K562 (cell line): ENCODE results near the gene ZNF687. TPM values are rescaled to one million over a fixed set of nuclear protein-coding genes. Genes with fewer than 3 reads are reported as not detected.

Source experiments
- CBX2 ChIP-seq: fragments of 200-600 bp; sonication (generic); IDR thresholded peaks from one replicate; pipeline ENCODE4 v1.6.1; 2012; ENCODE audit warnings: mild to moderate bottlenecking, low read length, inconsistent platforms; ENCODE audit not compliant: insufficient read depth, poor library complexity, severe bottlenecking
- polyA plus RNA-seq, 8 experiments: library from polyadenylated mRNA; depleted of rRNA in 4 of 8; stranded (reverse) in 5 of 8; unstranded in 3 of 8; fragments of >200 nt; fragmentation: Nextera tagmentation in 2 of 8; fragmentation: Illumina TruSeq in 1 of 8; extraction: Ambion mirVana in 2 of 8; extraction: Trizol in 1 of 8; gene quantifications; 2 replicates each; pipeline versions ENCODE4 v1.2.1 to v1.2.3, GENCODE V29; 2011 to 2014; ENCODE audit warnings: inconsistent platforms in 1 of 8, missing spikeins in 1 of 8
- total RNA-seq, 7 experiments: library from RNA; depleted of rRNA in 6 of 7; stranded (reverse); fragments of >200 nt in 6 of 7; fragmentation: Illumina TruSeq in 2 of 7; extraction: Trizol in 2 of 7; gene quantifications; 2 replicates each; pipeline versions ENCODE4 v1.2.1 to v1.2.3, GENCODE V29; 2011 to 2021; ENCODE audit warnings: low replicate concordance in 1 of 7
- TF ChIP-seq, protein P1 (sequence below): fragments of 450-650 bp; IDR thresholded peaks from 2 replicates; pipeline ENCODE4 v1.6.1; 2017; ENCODE audit warnings: antibody characterized with exemption
- TF ChIP-seq, protein P2 (sequence below): sonication (generic); formaldehyde crosslinking; IDR thresholded peaks from 2 replicates; pipeline ENCODE4 v1.8.0; 2023; ENCODE audit warnings: mild to moderate bottlenecking, missing genetic modification reagents
- TF ChIP-seq, protein P3 (sequence below): fragments of 450-650 bp; IDR thresholded peaks from 2 replicates; pipeline ENCODE4 v1.6.1; 2016; ENCODE audit warnings: low read depth
- TF ChIP-seq, protein P4 (sequence below): fragments of 200-800 bp; sonication (Bioruptor generic); IDR thresholded peaks from 2 replicates; pipeline ENCODE4 v1.6.1; 2017; ENCODE audit warnings: missing genetic modification characterization, missing compliant biosample characterization
- TF ChIP-seq, protein P5 (sequence below): fragments of 250-450 bp; sonication (Bioruptor Pico); IDR thresholded peaks from 2 replicates; pipeline ENCODE4 v1.8.0; 2022; ENCODE audit warnings: inconsistent platforms, mild to moderate bottlenecking, moderate library complexity, borderline replicate concordance

The ZNF687 gene
- total and polyA plus RNA-seq, 9 of the 15 experiments (the other 6 are each of a cell fraction or from before 2014, with no cell fraction given) = 0.13 to 26.4 (median 10.6) TPM

DNA sequence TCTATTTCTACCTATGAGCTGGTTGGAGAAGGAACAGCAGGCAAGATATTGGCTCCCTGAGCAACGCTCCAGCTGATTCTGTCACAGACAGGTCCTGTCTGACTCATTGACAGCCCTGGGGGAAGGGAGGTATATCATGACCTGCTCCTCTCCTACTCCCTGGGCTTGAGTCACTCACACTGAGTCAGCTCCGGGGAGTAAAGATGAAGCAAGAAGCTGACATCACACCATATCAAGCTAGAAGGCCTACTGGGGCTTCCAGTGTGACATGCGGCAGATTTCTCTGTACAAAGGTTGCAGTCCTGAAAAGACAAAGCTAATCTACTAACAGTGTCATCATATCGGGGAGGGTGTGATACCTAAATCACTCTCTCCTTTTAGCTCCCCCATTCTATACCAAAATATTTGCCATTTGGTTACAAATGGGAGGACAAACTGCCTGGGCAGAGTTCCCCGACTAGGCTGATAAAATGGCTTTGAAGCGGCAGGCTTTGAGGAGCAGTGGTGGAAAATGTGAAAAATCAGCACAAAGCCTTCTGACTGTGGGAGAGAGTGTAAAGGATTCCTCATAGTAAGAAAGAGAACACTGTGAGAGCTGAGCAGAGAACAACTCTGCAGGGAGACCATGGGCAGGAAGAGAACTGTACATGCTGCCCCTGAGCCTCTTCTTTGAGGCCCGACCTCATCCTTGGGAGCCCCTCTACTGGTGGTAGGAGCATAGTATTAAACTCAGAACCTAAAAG lies 29.7 kb downstream of the ZNF687 start (continued):
- TF ChIP-seq, protein P1, sequence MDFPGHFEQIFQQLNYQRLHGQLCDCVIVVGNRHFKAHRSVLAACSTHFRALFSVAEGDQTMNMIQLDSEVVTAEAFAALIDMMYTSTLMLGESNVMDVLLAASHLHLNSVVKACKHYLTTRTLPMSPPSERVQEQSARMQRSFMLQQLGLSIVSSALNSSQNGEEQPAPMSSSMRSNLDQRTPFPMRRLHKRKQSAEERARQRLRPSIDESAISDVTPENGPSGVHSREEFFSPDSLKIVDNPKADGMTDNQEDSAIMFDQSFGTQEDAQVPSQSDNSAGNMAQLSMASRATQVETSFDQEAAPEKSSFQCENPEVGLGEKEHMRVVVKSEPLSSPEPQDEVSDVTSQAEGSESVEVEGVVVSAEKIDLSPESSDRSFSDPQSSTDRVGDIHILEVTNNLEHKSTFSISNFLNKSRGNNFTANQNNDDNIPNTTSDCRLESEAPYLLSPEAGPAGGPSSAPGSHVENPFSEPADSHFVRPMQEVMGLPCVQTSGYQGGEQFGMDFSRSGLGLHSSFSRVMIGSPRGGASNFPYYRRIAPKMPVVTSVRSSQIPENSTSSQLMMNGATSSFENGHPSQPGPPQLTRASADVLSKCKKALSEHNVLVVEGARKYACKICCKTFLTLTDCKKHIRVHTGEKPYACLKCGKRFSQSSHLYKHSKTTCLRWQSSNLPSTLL = no peak
- TF ChIP-seq, protein P2, sequence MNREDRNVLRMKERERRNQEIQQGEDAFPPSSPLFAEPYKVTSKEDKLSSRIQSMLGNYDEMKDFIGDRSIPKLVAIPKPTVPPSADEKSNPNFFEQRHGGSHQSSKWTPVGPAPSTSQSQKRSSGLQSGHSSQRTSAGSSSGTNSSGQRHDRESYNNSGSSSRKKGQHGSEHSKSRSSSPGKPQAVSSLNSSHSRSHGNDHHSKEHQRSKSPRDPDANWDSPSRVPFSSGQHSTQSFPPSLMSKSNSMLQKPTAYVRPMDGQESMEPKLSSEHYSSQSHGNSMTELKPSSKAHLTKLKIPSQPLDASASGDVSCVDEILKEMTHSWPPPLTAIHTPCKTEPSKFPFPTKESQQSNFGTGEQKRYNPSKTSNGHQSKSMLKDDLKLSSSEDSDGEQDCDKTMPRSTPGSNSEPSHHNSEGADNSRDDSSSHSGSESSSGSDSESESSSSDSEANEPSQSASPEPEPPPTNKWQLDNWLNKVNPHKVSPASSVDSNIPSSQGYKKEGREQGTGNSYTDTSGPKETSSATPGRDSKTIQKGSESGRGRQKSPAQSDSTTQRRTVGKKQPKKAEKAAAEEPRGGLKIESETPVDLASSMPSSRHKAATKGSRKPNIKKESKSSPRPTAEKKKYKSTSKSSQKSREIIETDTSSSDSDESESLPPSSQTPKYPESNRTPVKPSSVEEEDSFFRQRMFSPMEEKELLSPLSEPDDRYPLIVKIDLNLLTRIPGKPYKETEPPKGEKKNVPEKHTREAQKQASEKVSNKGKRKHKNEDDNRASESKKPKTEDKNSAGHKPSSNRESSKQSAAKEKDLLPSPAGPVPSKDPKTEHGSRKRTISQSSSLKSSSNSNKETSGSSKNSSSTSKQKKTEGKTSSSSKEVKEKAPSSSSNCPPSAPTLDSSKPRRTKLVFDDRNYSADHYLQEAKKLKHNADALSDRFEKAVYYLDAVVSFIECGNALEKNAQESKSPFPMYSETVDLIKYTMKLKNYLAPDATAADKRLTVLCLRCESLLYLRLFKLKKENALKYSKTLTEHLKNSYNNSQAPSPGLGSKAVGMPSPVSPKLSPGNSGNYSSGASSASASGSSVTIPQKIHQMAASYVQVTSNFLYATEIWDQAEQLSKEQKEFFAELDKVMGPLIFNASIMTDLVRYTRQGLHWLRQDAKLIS = no peak
- TF ChIP-seq, protein P3, sequence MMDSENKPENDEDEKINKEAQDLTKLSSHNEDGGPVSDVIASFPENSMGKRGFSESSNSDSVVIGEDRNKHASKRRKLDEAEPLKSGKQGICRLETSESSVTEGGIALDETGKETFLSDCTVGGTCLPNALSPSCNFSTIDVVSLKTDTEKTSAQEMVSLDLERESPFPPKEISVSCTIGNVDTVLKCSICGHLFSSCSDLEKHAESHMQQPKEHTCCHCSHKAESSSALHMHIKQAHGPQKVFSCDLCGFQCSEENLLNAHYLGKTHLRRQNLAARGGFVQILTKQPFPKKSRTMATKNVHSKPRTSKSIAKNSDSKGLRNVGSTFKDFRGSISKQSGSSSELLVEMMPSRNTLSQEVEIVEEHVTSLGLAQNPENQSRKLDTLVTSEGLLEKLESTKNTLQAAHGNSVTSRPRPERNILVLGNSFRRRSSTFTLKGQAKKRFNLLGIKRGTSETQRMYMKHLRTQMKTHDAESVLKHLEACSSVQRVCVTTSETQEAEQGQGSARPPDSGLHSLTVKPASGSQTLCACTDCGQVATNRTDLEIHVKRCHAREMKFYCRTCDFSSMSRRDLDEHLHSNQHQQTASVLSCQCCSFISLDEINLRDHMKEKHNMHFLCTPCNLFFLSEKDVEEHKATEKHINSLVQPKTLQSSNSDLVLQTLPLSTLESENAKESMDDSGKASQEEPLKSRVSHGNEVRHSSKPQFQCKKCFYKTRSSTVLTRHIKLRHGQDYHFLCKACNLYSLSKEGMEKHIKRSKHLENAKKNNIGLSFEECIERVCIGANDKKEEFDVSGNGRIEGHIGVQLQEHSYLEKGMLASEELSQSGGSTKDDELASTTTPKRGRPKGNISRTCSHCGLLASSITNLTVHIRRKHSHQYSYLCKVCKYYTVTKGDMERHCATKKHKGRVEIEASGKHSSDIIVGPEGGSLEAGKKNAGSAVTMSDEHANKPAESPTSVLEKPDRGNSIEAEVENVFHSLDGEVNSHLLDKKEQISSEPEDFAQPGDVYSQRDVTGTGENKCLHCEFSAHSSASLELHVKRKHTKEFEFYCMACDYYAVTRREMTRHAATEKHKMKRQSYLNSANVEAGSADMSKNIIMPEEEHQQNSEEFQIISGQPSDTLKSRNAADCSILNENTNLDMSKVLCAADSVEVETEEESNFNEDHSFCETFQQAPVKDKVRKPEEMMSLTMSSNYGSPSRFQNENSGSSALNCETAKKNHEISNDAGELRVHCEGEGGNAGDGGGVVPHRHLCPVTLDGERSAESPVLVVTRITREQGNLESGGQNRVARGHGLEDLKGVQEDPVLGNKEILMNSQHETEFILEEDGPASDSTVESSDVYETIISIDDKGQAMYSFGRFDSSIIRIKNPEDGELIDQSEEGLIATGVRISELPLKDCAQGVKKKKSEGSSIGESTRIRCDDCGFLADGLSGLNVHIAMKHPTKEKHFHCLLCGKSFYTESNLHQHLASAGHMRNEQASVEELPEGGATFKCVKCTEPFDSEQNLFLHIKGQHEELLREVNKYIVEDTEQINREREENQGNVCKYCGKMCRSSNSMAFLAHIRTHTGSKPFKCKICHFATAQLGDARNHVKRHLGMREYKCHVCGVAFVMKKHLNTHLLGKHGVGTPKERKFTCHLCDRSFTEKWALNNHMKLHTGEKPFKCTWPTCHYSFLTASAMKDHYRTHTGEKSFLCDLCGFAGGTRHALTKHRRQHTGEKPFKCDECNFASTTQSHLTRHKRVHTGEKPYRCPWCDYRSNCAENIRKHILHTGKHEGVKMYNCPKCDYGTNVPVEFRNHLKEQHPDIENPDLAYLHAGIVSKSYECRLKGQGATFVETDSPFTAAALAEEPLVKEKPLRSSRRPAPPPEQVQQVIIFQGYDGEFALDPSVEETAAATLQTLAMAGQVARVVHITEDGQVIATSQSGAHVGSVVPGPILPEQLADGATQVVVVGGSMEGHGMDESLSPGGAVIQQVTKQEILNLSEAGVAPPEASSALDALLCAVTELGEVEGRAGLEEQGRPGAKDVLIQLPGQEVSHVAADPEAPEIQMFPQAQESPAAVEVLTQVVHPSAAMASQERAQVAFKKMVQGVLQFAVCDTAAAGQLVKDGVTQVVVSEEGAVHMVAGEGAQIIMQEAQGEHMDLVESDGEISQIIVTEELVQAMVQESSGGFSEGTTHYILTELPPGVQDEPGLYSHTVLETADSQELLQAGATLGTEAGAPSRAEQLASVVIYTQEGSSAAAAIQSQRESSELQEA = no peak
- TF ChIP-seq, protein P4, sequence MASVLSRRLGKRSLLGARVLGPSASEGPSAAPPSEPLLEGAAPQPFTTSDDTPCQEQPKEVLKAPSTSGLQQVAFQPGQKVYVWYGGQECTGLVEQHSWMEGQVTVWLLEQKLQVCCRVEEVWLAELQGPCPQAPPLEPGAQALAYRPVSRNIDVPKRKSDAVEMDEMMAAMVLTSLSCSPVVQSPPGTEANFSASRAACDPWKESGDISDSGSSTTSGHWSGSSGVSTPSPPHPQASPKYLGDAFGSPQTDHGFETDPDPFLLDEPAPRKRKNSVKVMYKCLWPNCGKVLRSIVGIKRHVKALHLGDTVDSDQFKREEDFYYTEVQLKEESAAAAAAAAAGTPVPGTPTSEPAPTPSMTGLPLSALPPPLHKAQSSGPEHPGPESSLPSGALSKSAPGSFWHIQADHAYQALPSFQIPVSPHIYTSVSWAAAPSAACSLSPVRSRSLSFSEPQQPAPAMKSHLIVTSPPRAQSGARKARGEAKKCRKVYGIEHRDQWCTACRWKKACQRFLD (CRISPR knock-in tag) = peak; percentile 85
- TF ChIP-seq CBX2 = no peak
- TF ChIP-seq, protein P5, sequence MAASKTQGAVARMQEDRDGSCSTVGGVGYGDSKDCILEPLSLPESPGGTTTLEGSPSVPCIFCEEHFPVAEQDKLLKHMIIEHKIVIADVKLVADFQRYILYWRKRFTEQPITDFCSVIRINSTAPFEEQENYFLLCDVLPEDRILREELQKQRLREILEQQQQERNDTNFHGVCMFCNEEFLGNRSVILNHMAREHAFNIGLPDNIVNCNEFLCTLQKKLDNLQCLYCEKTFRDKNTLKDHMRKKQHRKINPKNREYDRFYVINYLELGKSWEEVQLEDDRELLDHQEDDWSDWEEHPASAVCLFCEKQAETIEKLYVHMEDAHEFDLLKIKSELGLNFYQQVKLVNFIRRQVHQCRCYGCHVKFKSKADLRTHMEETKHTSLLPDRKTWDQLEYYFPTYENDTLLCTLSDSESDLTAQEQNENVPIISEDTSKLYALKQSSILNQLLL = no peak
